Right lobe of liver (tissue), 6 donors: ENCODE results near the gene IZUMO4. TPM values are rescaled to one million over a fixed set of nuclear protein-coding genes. Genes with fewer than 3 reads are reported as not detected.
A peak's percentile ranks its signal among the peaks of the same experiment; 100 is the strongest.

Source experiments
- ATAC-seq, 4 donors: fragments of 200-7000 bp; cut with Tn5 transposase; one replicate each; pipeline ENCODE4 v1.9.1; 2020; ENCODE audit warnings: mild to moderate bottlenecking in 4 of 4, moderate library complexity in 4 of 4
- DNase-seq, 3 donors: peaks; one replicate each; pipeline ENCODE4 v3.0.0-alpha.2; 2020
- H3K27ac ChIP-seq, 3 donors: fragments of 200-600 bp; one replicate each; pipeline ENCODE4 v1.8.0; 2022
- H3K27me3 ChIP-seq, 2 donors: fragments of 200-600 bp; one replicate each; pipeline ENCODE4 v1.8.0; 2022
- H3K36me3 ChIP-seq, 4 donors: fragments of 200-600 bp; sonication (generic) in 1 of 4; one replicate each; pipeline versions ENCODE4 v1.5.1 to v1.8.0; 2017 to 2022; ENCODE audit warnings: control low read depth in 1 of 4
- H3K4me1 ChIP-seq, 4 donors: fragments of 200-600 bp; sonication (generic) in 1 of 4; one replicate each; pipeline versions ENCODE4 v1.5.1 to v1.8.0; 2017 to 2022; ENCODE audit warnings: control low read depth in 1 of 4
- H3K4me3 ChIP-seq, 3 donors: fragments of 200-600 bp; one replicate each; pipeline ENCODE4 v1.8.0; 2022
- H3K9me3 ChIP-seq, 4 donors: fragments of 200-600 bp; sonication (generic) in 1 of 4; one replicate each; pipeline versions ENCODE4 v1.5.1 to v1.8.0; 2017 to 2022; ENCODE audit warnings: control low read depth in 1 of 4
- POLR2A ChIP-seq: fragments of 450-650 bp; IDR thresholded peaks from one replicate; pipeline ENCODE4 v1.6.1; 2017; ENCODE audit warnings: antibody characterized with exemption, mild to moderate bottlenecking
- WGBS: methylation state at CpG from one replicate; pipeline ENCODE4 v1.1.6; 2018; ENCODE audit warnings: low coverage, low lambda C conversion rate; ENCODE audit not compliant: insufficient coverage; ENCODE audit errors: missing lambda C conversion rate; 5-methylcytosine and 5-hydroxymethylcytosine counted together
- intact Hi-C, 2 donors: fragments of 100-400 bp; cut with DNase I; formaldehyde crosslinking; loops; one replicate each; pipeline versions ENCODE4 v1.11.2 to v1.14.1; 2022
- total RNA-seq, 6 experiments: library from RNA; depleted of rRNA in 2 of 6; stranded (reverse); fragments of >200 nt in 2 of 6; fragmentation: NEBNext Ultra II Directional in 3 of 6; extraction: Animal tissue kit (Norgen Biotek cat#: 25700) in 3 of 6; gene quantifications; one replicate each; pipeline versions ENCODE4 v1.1.0 to v1.2.4, GENCODE V29; 2016 to 2023
- TF ChIP-seq, protein P1 (sequence below), 4 donors: fragments of 200-600 bp in 3 of 4; fragments of 450-650 bp in 1 of 4; IDR thresholded peaks; one replicate each; pipeline versions ENCODE4 v1.5.1 to v1.8.0; 2016 to 2022; ENCODE audit warnings: antibody characterized with exemption in 4 of 4, mild to moderate bottlenecking in 2 of 4
- donor health status: DM: no; HTN: yes; CAD: no.
- donor health status: DM: no; HTN: no; CAD: no.
- donor health status: DM: no; HTN: no; CAD: no.
- donor health status: DM: no; HTN: yes; CAD: no.
- donor health status: DM: no; HTN: yes; CAD: no.

The IZUMO4 gene
- total RNA-seq, 6 experiments from 2014 or later: 1.2 to 6.9 (median 4.2) TPM; not detected in 1

DNA sequence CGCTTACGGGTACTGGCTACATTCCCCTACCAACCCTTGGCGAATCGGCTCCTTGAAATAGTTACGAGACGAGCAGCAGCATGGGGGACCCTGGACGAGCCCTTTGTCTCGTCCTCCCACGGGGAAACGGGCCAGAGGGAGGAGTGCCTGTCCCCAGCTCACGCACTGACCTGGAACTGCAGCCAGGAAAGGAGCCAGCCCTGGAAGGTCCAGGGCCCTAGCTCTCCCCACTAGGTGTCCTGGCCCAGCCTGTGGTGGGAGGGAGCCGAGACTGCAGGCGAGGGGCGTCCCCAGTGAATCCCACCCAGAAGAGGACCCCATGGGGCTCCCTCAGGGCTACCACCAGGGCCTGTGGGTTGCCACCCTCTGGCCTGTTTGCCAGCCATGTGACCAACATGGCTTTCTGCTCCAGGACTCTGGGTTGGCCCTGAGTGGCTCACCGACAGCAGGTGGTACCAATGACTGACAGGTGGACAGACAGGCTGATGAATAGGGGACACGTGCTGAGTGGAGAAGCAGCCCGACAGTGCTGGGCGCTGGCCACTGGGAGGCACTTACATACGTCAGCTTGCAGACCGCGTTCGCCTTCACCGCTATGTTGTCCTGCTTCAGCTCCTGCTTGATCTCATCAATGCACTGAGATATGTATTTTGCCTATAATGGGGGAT, 41.5 kb downstream of the IZUMO4 start:
- Histone ChIP-seq H3K4me1 (peaks cover 0 to 20% (median 9%) of the 10 kb centered on the region in 4 donors), H3K9me3 (no peaks in the 10 kb centered on the region), H3K4me3 (no peak overlapping the region), H3K27me3 (no peaks in the 10 kb centered on the region), H3K36me3 (peaks cover 0 to 22% (median 4%) of the 10 kb centered on the region in 4 donors), H3K27ac (no peak overlapping the region)
- no peak for ATAC-seq
- TF ChIP-seq, protein P1, sequence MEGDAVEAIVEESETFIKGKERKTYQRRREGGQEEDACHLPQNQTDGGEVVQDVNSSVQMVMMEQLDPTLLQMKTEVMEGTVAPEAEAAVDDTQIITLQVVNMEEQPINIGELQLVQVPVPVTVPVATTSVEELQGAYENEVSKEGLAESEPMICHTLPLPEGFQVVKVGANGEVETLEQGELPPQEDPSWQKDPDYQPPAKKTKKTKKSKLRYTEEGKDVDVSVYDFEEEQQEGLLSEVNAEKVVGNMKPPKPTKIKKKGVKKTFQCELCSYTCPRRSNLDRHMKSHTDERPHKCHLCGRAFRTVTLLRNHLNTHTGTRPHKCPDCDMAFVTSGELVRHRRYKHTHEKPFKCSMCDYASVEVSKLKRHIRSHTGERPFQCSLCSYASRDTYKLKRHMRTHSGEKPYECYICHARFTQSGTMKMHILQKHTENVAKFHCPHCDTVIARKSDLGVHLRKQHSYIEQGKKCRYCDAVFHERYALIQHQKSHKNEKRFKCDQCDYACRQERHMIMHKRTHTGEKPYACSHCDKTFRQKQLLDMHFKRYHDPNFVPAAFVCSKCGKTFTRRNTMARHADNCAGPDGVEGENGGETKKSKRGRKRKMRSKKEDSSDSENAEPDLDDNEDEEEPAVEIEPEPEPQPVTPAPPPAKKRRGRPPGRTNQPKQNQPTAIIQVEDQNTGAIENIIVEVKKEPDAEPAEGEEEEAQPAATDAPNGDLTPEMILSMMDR (IDR thresholded peaks at IDR 0.05): no peak
- TF ChIP-seq POLR2A: no peak
- 86% methylated on average over 15 of the region's 23 CpGs for WGBS
- intact Hi-C loops: no loop called here
- DNase-seq: no peak

DNA sequence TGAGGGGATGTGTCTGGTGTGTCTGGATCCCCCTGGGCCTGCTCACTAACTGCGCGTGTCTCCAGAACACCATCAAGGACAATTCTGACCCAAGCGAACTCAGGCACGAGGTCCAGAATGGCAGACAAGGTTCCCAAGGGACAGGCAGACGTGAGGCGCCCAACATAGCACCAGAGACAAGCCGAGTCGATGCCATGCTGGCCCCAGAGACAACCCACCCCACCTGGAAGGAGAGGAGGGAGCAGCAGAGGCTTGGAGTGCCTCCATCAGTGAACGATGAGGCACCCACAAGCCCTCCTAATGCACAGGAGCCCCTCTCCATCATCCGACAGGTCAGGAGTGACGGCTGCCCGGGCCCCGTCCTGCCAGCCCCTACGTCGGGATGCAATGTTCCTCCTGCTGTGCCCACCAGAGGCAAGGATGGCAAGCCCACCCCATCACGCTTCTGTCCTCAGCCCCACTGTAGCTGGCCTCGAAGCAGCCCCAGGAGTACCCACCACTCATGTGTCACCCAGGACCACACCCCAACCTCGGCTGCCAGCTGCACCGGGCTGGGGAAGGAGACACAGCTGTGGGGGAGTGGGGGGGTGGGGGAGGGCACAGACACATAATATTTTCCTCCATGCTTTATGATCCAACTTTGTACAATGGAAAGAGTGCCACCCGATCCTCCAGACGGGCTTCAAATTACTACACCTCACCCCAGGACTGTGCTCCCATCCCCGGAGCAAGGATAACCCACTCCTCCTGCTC, 42.8 kb downstream of the IZUMO4 start:
- WGBS: 92% methylated on average over 15 of the region's 22 CpGs
- intact Hi-C loops: no loop called here
- ATAC-seq (no peak), DNase-seq (no peak)
- Histone ChIP-seq H3K9me3 (no peaks in the 10 kb centered on the region), H3K4me3 (no peak overlapping the region), H3K36me3 (peaks cover 0 to 22% (median 4%) of the 10 kb centered on the region in 4 donors), H3K27me3 (no peaks in the 10 kb centered on the region), H3K27ac (no peak overlapping the region), H3K4me1 (peaks cover 0 to 18% (median 4%) of the 10 kb centered on the region in 4 donors)
- no peak for TF ChIP-seq POLR2A

DNA sequence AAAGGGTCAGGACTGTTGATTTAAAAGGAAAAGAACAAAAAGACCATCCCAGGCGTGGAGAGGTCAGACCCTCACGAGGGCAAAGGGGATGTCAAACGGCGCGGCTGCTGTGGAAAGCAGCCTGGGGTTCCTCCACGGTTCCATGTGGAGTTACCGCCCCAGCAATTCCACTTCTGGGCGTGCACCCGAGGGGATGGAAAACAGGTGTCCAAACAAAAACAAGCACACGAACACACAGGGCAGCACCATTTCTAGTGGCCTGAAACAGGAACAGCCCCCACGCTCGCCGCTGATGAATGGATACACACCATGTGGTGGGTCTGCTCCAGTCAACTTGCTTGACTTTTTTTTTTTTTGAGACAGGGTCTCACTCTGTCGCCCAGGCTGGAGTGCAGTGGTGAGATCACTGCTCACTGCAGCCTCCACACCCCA, 43.4 kb downstream of the IZUMO4 start:
- no peak for TF ChIP-seq POLR2A
- TF ChIP-seq, protein P1 (IDR thresholded peaks at IDR 0.05): no peak
- intact Hi-C loops: no loop called here
- Histone ChIP-seq H3K27ac (no peak overlapping the region), H3K4me3 (no peak overlapping the region), H3K9me3 (no peaks in the 10 kb centered on the region), H3K36me3 (peaks cover 0 to 22% (median 4%) of the 10 kb centered on the region in 4 donors), H3K27me3 (no peaks in the 10 kb centered on the region), H3K4me1 (peaks cover 0 to 16% (median 3%) of the 10 kb centered on the region in 4 donors)
- DNase-seq (no peak), ATAC-seq (no peak)
- 81% methylated on average over 6 of the region's 14 CpGs for WGBS

GRCh38 chr19:2142173-2142829, 45.6 kb downstream of the IZUMO4 start:
- TF ChIP-seq, protein P1 (IDR thresholded peaks at IDR 0.05): no peak
- no peak for TF ChIP-seq POLR2A
- Histone ChIP-seq H3K4me3 (no peak overlapping the region), H3K27me3 (no peaks in the 10 kb centered on the region), H3K9me3 (no peaks in the 10 kb centered on the region), H3K36me3 (peaks cover 0 to 11% (median 2%) of the 10 kb centered on the region in 4 donors), H3K4me1 (peaks cover 0 to 28% (median 6%) of the 10 kb centered on the region in 4 donors), H3K27ac (peak overlapping the region in 1 of 3 donors; percentile 8)
- DNase-seq (no peak), ATAC-seq (peak; percentile 47 to 74 (median 64))
- WGBS: 81% methylated on average over 8 of the region's 15 CpGs
- intact Hi-C loops: no loop called here
